OCI-LY7 (cell line): Measurements from ENCODE around the gene ZIC4. TPM values are rescaled to one million over a fixed set of nuclear protein-coding genes. Genes with fewer than 3 reads are reported as not detected.

Experiments used
- BruUV-seq: library from RNA; stranded (reverse); fragments of 400-500 nt; replicated peaks from 2 replicates; lab custom pipeline; 2021; lab: Mats Ljungman, UMichigan
- CTCF ChIA-PET: fragments of 300-600 bp; sonication (Branson Sonifier 250); formaldehyde crosslinking; loops from one replicate; lab custom pipeline; 2022; ENCODE audit warnings: antibody characterized with exemption; ENCODE audit not compliant: unreplicated experiment; lab: Charles Lee
- POLR2A ChIA-PET: fragments of 300-600 bp; sonication (Branson Sonifier 250); formaldehyde crosslinking; loops from one replicate; lab custom pipeline; 2022; ENCODE audit warnings: antibody characterized with exemption; lab: Charles Lee
- DNase-seq: peaks from one replicate; pipeline ENCODE4 v3.0.0-alpha.2; 2015; ENCODE audit warnings: low spot score
- H2AFZ ChIP-seq: fragments of 200-600 bp; sonication (generic), shearing (Covaris generic); 2 replicates; pipeline ENCODE4 v1.6.1; 2014; ENCODE audit warnings: mild to moderate bottlenecking, antibody characterized with exemption, low read length, moderate library complexity
- H3K27ac ChIP-seq: fragments of 200-600 bp; sonication (generic); 2 replicates; pipeline ENCODE4 v1.5.1; 2014; ENCODE audit warnings: mixed run types, low read depth, mild to moderate bottlenecking, moderate library complexity, low read length, inconsistent platforms; ENCODE audit not compliant: poor library complexity, severe bottlenecking
- H3K36me3 ChIP-seq: fragments of 200-600 bp; sonication (generic); 2 replicates; pipeline ENCODE4 v1.6.1; 2014; ENCODE audit warnings: mild to moderate bottlenecking, antibody characterized with exemption, low read length, moderate library complexity, mixed read lengths; ENCODE audit not compliant: insufficient read depth
- H3K4me1 ChIP-seq: fragments of 200-600 bp; sonication (generic); 2 replicates; pipeline ENCODE4 v1.5.1; 2014; ENCODE audit warnings: mild to moderate bottlenecking, low read length; ENCODE audit not compliant: insufficient read depth, poor library complexity, severe bottlenecking
- H3K4me2 ChIP-seq: fragments of 200-600 bp; sonication (generic); 2 replicates; pipeline ENCODE4 v1.6.1; 2014; ENCODE audit warnings: mild to moderate bottlenecking, low read length
- H3K4me3 ChIP-seq: fragments of 200-600 bp; sonication (generic); 2 replicates; pipeline ENCODE4 v1.5.1; 2014; ENCODE audit warnings: mild to moderate bottlenecking, low read depth, low read length; ENCODE audit not compliant: poor library complexity, severe bottlenecking
- H3K79me2 ChIP-seq: fragments of 200-600 bp; sonication (generic); 2 replicates; pipeline ENCODE4 v1.6.1; 2016; ENCODE audit warnings: low read depth, mild to moderate bottlenecking, low read length, moderate library complexity, mixed read lengths; ENCODE audit not compliant: insufficient read depth
- H3K9me2 ChIP-seq: fragments of 200-600 bp; sonication (generic); 2 replicates; pipeline ENCODE4 v1.6.1; 2016; ENCODE audit warnings: mild to moderate bottlenecking, low read length, mixed read lengths; ENCODE audit not compliant: insufficient read depth
- H3K9me3 ChIP-seq: fragments of 200-600 bp; sonication (generic); 2 replicates; pipeline ENCODE4 v1.6.1; 2014; ENCODE audit warnings: mild to moderate bottlenecking, mixed run types, low read length, mixed read lengths
- H4K20me1 ChIP-seq: fragments of 200-600 bp; sonication (generic); 2 replicates; pipeline ENCODE4 v1.6.1; 2014; ENCODE audit warnings: mild to moderate bottlenecking, antibody characterized with exemption, low read length, moderate library complexity, mixed read lengths; ENCODE audit not compliant: insufficient read depth
- EZH2phosphoT487 ChIP-seq: fragments of 200-600 bp; sonication (generic); IDR thresholded peaks from 2 replicates; pipeline ENCODE4 v1.6.1; 2018; ENCODE audit warnings: low read depth, borderline replicate concordance, mild to moderate bottlenecking, mixed run types, antibody characterized with exemption, low read length, moderate library complexity, mixed read lengths
- intact Hi-C: fragments of 100-400 bp; cut with micrococcal nuclease; formaldehyde crosslinking; loops from one replicate; pipeline ENCODE4 v1.10.0; 2022; ENCODE audit not compliant: unreplicated experiment
- total RNA-seq, 2 experiments: library from RNA; depleted of rRNA in 1 of 2; stranded (reverse); fragments of >200 nt in 1 of 2; shearing (Covaris generic) in 1 of 2; gene quantifications; 2 replicates each; pipeline ENCODE4 v1.2.3, GENCODE V29; 2014 to 2022
- TF ChIP-seq, protein P1 (sequence below): fragments of 200-600 bp; sonication (generic); conservative IDR thresholded peaks from 2 replicates; pipeline ENCODE4 v1.5.1; 2014; ENCODE audit warnings: mild to moderate bottlenecking, antibody characterized with exemption, low read length, moderate library complexity, mixed read lengths

ZIC4 gene
- total RNA-seq, 2 experiments from 2014 or later, result not detected

DNA sequence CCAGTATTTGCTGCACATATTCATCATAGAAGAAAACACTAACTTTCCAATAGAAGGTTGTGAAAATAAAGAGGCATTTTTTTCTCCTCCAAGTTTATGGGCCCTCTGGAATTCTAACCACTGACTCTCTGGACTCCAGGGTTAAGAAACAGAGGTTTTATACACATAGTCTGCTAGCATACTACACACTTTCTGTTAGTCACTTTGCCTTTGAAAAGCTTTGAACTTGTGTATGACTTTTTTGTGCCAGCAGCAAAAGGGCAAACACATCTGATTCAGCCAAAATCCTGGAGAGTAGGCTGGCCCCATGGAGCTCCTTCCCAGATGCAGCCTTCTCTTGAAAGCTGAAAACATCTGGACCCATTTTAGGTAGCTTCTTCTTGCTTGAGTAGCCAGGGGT, 6.2 kb downstream of the ZIC4 start:
- no peaks in the 10 kb centered on the region for H3K79me2 ChIP-seq
- H4K20me1 ChIP-seq, result no peaks in the 10 kb centered on the region
- H3K9me3 ChIP-seq, result no peaks in the 10 kb centered on the region
- POLR2A ChIA-PET, result no interaction called here
- no peaks in the 10 kb centered on the region for H3K36me3 ChIP-seq
- CTCF ChIA-PET, result no interaction called here
- no peaks in the 10 kb centered on the region for H3K9me2 ChIP-seq
- H2AFZ ChIP-seq, result no peak overlapping the region
- H3K27ac ChIP-seq, result no peak overlapping the region
- H3K4me2 ChIP-seq, result no peak overlapping the region
- BruUV-seq, result no TSS peak
- H3K4me1 ChIP-seq, result no peaks in the 10 kb centered on the region
- TF ChIP-seq, protein P1, sequence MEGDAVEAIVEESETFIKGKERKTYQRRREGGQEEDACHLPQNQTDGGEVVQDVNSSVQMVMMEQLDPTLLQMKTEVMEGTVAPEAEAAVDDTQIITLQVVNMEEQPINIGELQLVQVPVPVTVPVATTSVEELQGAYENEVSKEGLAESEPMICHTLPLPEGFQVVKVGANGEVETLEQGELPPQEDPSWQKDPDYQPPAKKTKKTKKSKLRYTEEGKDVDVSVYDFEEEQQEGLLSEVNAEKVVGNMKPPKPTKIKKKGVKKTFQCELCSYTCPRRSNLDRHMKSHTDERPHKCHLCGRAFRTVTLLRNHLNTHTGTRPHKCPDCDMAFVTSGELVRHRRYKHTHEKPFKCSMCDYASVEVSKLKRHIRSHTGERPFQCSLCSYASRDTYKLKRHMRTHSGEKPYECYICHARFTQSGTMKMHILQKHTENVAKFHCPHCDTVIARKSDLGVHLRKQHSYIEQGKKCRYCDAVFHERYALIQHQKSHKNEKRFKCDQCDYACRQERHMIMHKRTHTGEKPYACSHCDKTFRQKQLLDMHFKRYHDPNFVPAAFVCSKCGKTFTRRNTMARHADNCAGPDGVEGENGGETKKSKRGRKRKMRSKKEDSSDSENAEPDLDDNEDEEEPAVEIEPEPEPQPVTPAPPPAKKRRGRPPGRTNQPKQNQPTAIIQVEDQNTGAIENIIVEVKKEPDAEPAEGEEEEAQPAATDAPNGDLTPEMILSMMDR, result no peak
- no peak for TF ChIP-seq EZH2phosphoT487
- intact Hi-C loops, result no loop called here
- no peak for DNase-seq
- no peak overlapping the region for H3K4me3 ChIP-seq

DNA sequence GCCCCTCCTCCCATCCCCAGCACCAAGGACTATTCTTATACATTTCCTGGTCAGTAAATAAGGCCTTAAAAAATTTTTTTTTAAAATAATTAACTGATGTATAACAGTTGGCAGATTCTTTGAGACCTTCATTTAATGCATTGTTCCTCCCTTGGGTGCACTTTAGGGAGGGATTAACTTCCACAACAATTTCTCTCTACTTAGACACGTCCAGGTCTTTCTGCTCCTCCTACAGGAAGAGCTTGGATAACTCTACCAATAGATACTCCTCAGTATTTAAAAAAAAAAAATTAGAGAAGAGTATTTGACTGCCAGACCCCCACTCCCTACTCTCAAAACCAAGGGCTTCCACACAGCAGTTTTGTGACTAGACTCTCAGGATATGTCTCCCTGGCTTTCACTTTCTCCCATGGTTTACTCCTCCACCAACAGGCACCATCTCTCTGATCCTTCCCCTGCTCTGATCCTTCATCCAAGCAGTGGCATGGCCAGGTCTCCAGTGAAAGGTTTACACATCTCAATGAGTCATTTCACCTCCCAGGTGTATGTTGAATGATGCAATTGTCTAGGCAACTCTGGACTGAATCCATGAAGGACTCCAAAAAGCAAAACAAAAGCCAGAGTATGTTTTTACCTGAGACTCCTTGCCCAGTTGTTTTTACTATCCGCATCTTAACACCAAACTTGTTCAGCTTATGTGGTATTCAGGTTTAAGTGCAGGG, 7.4 kb downstream of the ZIC4 start:
- intact Hi-C loops, result no loop called here
- TF ChIP-seq, protein P1, result no peak
- no peak for TF ChIP-seq EZH2phosphoT487
- no TSS peak for BruUV-seq
- Histone ChIP-seq H3K27ac (no peak overlapping the region), H3K9me3 (no peaks in the 10 kb centered on the region), H3K4me2 (no peak overlapping the region), H4K20me1 (no peaks in the 10 kb centered on the region), H2AFZ (no peak overlapping the region), H3K9me2 (no peaks in the 10 kb centered on the region), H3K4me3 (no peak overlapping the region), H3K36me3 (no peaks in the 10 kb centered on the region), H3K4me1 (no peaks in the 10 kb centered on the region), H3K79me2 (no peaks in the 10 kb centered on the region)
- POLR2A ChIA-PET, result interaction anchor here (0.7 kb wide), 1 partner anchor 20 kb away, joined by 4 read pairs; no protein-coding TSS in a partner anchor
- DNase-seq, result no peak
- CTCF ChIA-PET, result no interaction called here
